BLaER1 (cell line): ENCODE measurements around the gene PPP1R13B.

ENCODE experiments used
- H3K27ac ChIP-seq: shearing (Covaris generic); formaldehyde crosslinking; 2 replicates; pipeline ENCODE4 v1.8.1; 2022
- H3K27me3 ChIP-seq: shearing (Covaris generic); formaldehyde crosslinking; 2 replicates; pipeline ENCODE4 v1.8.1; 2022
- H3K36me3 ChIP-seq: shearing (Covaris generic); formaldehyde crosslinking; 2 replicates; pipeline ENCODE4 v1.8.1; 2022
- H3K4me1 ChIP-seq: shearing (Covaris generic); formaldehyde crosslinking; 2 replicates; pipeline ENCODE4 v1.8.1; 2022
- H3K4me2 ChIP-seq: shearing (Covaris generic); formaldehyde crosslinking; 2 replicates; pipeline ENCODE4 v1.8.1; 2022
- H3K4me3 ChIP-seq: shearing (Covaris generic); formaldehyde crosslinking; 2 replicates; pipeline ENCODE4 v1.8.1; 2022
- H3K9ac ChIP-seq: shearing (Covaris generic); formaldehyde crosslinking; 2 replicates; pipeline ENCODE4 v1.8.1; 2022
- H3K9me3 ChIP-seq: shearing (Covaris generic); formaldehyde crosslinking; 2 replicates; pipeline ENCODE4 v1.8.1; 2022
- H4K20me1 ChIP-seq: shearing (Covaris generic); formaldehyde crosslinking; 2 replicates; pipeline ENCODE4 v1.8.1; 2022
- Cebpa-rat ChIP-seq: shearing (Covaris generic); IDR thresholded peaks from 2 replicates; pipeline ENCODE4 v1.8.1; 2022

PPP1R13B gene

DNA sequence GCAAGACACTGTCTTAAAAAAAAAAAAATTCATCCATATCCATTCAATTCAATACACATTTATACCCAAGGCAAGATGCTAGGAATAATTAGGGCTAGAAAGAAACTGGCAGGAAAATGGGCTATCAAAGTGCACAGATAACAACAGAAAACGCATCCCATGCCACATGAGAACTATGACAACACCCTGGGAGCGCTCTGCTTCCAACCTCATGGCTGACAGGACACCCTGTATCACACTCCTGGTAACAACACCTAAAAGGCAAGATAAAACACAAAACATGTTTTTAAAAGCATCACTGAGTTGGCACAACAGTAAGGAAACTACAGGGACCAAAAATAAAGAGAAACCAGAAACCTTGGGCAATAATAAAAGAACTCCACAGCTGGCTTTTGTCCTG lies 76.9 kb downstream of the PPP1R13B start:
- no peaks in the 10 kb centered on the region for H3K4me1 ChIP-seq
- TF ChIP-seq Cebpa-rat: no peak
- no peak overlapping the region for H3K27ac ChIP-seq
- peaks cover 16% of the 10 kb centered on the region for H3K9me3 ChIP-seq
- no peak overlapping the region for H3K4me3 ChIP-seq
- 0 out of 2 replicates have a peak, but pooled peaks cover 3% of the 10 kb centered on the region for H3K36me3 ChIP-seq
- H3K9ac ChIP-seq: no peak overlapping the region
- H4K20me1 ChIP-seq: no peaks in the 10 kb centered on the region
- no peak overlapping the region for H3K4me2 ChIP-seq
- H3K27me3 ChIP-seq: no peaks in the 10 kb centered on the region

DNA sequence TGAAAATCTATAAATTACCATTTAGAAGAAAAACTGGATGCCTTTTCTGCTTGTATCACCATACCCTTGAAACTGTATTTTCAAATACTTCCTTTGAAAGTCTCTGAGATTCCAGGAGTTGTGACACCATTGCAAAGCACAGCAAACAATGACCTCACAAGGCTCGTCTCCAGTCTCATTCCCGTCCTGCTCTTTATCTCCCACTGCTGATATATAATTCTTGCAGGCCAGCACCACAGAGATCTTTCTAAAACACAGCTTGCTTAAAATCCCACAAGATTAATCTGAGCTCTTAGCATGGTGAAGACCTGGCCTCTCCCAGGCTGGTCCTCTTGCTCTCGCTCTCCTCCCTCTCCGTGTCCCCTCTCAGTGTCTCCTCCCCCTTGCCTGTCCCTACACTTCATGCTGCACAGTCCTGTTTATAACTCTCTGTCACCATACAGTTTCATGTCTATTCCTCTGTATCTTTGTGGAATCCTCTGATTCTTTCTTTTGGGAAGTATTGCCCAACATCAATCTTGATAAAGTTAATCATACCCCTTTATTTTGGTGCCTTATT lies 80.0 kb downstream of the PPP1R13B start:
- Histone ChIP-seq H3K4me1 (no peaks in the 10 kb centered on the region), H4K20me1 (no peaks in the 10 kb centered on the region), H3K4me2 (no peak overlapping the region), H3K4me3 (no peak overlapping the region), H3K9me3 (peaks cover 12% of the 10 kb centered on the region), H3K27me3 (no peaks in the 10 kb centered on the region), H3K36me3 (no peaks in the 10 kb centered on the region), H3K9ac (no peak overlapping the region), H3K27ac (no peak overlapping the region)
- TF ChIP-seq Cebpa-rat: no peak

DNA sequence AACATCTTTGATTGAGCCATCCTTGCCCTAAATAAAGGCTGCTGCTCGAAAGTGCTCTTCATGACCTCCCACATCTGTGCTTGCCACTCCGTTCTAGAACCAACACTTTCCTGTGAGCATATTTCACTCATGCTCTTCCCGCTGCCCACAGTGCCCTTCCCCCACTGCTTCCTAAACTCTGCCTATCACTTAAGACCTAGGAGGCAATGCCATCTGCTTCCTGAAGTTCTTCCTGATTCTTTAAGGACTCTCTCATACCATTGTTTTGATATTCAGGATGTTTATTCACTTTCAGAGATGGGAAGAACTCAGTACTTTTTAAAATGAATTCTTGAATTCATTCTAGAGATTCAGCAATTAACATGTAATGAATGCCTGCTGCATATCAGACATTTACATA lies 81.8 kb downstream of the PPP1R13B start:
- TF ChIP-seq Cebpa-rat: no peak
- Histone ChIP-seq H3K27me3 (no peaks in the 10 kb centered on the region), H4K20me1 (no peaks in the 10 kb centered on the region), H3K4me1 (no peaks in the 10 kb centered on the region), H3K9me3 (no peaks in the 10 kb centered on the region), H3K27ac (no peak overlapping the region), H3K4me2 (no peak overlapping the region), H3K36me3 (no peaks in the 10 kb centered on the region), H3K4me3 (no peak overlapping the region), H3K9ac (no peak overlapping the region)

DNA sequence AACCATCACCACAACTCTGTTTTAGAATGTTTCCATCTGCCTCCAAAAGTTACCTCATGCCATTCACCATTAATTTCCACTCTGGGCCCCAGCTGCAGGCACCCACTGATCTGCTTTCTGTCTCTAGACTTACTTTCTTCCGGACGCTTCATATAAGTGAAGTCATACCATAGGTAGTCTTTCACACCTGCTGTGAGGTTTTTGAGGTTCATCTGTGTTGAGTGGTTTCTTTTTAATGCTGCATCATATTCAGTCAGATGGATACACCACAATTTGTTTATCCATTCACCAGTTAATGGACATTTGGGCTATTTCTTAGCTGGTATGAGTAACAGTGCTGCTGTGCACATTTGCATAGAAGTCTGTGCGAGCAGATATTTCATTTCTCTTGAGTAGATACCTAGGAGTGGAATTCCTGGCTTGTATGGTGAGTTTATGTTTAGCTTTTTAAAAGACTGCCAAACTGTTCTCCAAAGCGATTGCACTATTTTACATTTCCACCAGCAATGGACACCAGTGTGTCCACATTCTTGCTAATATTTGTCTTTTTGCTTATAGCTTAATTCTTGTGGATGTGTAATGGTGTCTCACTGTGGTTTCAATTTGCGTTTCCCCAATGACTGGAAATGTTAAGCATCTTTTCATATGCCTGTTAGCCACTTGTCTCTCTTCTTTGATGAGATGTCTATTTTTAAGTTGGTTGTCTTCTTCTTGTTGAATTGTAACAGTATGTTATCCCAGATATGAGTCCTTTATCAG lies 83.5 kb downstream of the PPP1R13B start:
- no peak overlapping the region for H3K9ac ChIP-seq
- H3K4me3 ChIP-seq: no peak overlapping the region
- no peaks in the 10 kb centered on the region for H3K36me3 ChIP-seq
- no peaks in the 10 kb centered on the region for H3K27me3 ChIP-seq
- H3K4me1 ChIP-seq: no peaks in the 10 kb centered on the region
- no peaks in the 10 kb centered on the region for H4K20me1 ChIP-seq
- no peaks in the 10 kb centered on the region for H3K9me3 ChIP-seq
- TF ChIP-seq Cebpa-rat: no peak
- H3K4me2 ChIP-seq: no peak overlapping the region
- no peak overlapping the region for H3K27ac ChIP-seq

DNA sequence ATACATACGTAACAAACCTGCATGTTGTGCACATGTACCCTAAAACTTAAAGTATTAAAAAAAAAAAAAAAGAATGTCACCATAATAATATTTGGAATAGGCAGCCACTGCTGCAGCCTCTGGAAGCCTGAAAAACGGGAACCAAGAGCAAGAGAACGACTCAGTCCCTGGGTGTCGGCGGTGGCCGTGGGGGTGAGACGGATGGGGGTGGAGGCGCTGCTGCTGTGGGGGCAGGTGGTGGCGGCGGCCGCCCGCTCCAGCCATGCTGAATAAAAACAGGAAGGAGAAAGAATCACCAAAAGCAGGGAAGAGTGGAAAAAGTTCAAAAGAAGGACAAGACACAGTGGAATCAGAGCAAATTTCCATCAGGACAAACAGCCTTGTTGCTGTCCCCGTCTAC lies 84.8 kb downstream of the PPP1R13B start:
- H3K27me3 ChIP-seq: no peaks in the 10 kb centered on the region
- no peaks in the 10 kb centered on the region for H3K36me3 ChIP-seq
- no peak for TF ChIP-seq Cebpa-rat
- H3K9me3 ChIP-seq: no peaks in the 10 kb centered on the region
- no peak overlapping the region for H3K4me3 ChIP-seq
- no peaks in the 10 kb centered on the region for H3K4me1 ChIP-seq
- H3K9ac ChIP-seq: no peak overlapping the region
- H3K27ac ChIP-seq: no peak overlapping the region
- no peak overlapping the region for H3K4me2 ChIP-seq
- H4K20me1 ChIP-seq: no peaks in the 10 kb centered on the region

DNA sequence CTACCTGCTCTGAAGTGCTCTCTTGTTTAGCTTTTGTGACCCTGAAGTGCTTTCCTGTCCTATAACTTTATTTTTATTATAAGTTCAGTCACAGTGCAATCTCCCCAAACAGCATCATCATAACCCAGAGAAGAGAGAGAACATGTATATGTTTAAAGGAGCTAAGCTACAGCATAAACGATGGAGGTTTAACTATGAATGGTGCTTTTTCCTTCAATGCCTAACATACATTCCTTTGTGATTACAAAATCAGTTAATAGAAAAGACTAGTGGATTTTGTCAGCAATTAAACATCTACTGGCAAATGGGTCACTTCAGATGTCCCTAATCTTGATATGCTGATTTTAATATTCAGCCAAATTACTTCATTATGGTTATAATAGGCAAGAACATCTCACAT lies 85.3 kb downstream of the PPP1R13B start:
- H3K9me3 ChIP-seq: no peaks in the 10 kb centered on the region
- no peak overlapping the region for H3K4me2 ChIP-seq
- H4K20me1 ChIP-seq: no peaks in the 10 kb centered on the region
- H3K9ac ChIP-seq: no peak overlapping the region
- H3K36me3 ChIP-seq: no peaks in the 10 kb centered on the region
- no peaks in the 10 kb centered on the region for H3K27me3 ChIP-seq
- no peak for TF ChIP-seq Cebpa-rat
- no peak overlapping the region for H3K27ac ChIP-seq
- no peaks in the 10 kb centered on the region for H3K4me1 ChIP-seq
- no peak overlapping the region for H3K4me3 ChIP-seq

DNA sequence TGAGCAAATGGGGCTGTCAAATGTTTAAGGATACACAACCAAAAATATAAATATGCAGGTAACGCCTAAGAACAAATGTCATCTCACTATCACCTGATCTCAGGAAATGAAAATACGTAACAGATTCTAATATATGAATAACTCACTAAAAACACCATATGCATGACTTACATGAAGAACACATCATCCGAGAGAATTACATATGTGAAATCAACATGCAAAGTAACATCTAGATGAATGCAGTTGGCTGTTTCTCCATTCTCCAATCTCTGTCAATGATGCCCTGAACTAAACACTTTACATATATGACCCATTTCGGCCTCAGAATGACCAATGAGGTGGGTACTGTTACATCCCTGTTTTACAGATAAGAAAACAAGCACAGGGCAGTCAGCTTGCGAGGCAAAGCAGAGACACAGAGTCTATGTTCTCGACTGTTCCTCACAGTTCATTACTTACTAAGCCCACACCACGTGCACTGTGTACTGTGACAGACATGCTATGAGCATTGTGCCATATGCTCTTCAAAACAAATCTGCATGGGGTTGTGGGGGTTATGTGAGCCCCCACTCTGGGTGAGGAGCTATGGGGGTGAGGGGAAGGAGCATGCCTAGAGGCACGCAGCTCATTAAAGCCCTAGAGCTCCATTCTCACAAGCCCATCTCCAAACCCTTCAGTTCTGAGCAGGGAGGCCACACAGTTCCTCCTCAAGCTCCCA lies 89.2 kb downstream of the PPP1R13B start:
- Histone ChIP-seq H3K4me3 (no peak overlapping the region), H3K4me2 (no peak overlapping the region), H3K36me3 (no peaks in the 10 kb centered on the region), H3K9ac (no peak overlapping the region), H3K4me1 (no peaks in the 10 kb centered on the region), H3K27ac (no peak overlapping the region), H4K20me1 (no peaks in the 10 kb centered on the region), H3K9me3 (no peaks in the 10 kb centered on the region), H3K27me3 (no peaks in the 10 kb centered on the region)
- no peak for TF ChIP-seq Cebpa-rat

DNA sequence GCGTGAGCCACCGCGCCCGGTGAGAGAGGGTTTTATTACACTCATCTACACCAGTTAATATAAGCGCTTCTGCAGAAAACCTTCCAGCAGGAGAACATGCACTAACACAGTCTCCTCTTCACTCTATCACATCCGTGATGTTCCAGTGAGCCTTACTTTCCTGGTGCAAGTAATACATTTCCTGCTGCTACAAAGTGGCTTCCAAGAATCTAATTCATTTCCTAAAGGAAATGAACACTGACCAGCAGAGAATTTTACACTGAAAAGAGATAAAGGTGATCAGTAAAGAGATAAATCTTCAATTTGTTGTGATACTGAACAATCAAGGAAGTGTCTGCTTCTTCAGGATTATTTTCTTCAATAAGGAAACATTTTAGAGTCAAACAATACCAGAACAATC lies 92.3 kb downstream of the PPP1R13B start:
- no peaks in the 10 kb centered on the region for H3K4me1 ChIP-seq
- no peak overlapping the region for H3K9ac ChIP-seq
- H4K20me1 ChIP-seq: no peaks in the 10 kb centered on the region
- no peaks in the 10 kb centered on the region for H3K9me3 ChIP-seq
- H3K4me3 ChIP-seq: no peak overlapping the region
- no peak overlapping the region for H3K4me2 ChIP-seq
- no peak for TF ChIP-seq Cebpa-rat
- H3K27me3 ChIP-seq: no peaks in the 10 kb centered on the region
- H3K27ac ChIP-seq: no peak overlapping the region
- H3K36me3 ChIP-seq: no peaks in the 10 kb centered on the region

DNA sequence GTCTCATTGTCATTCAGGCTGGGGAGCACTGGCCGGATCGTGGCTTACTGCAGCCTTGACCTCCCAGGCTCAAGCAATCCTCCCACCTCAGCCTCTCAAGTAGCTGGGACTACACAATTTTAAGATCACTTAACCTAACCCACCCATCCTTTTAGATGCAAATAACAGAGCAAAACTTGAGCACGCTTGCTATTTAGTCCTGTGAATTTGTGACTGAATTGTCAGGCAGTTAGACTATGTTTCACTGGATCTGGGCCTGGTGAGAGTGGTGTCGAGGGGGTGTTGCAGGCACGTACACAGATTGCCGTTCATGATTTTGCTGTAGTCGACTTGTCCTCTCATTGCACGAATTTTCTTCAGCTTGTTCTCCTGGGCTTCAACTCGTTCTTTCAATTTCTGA lies 93.6 kb downstream of the PPP1R13B start:
- Histone ChIP-seq H4K20me1 (no peaks in the 10 kb centered on the region), H3K27me3 (no peaks in the 10 kb centered on the region), H3K9me3 (no peaks in the 10 kb centered on the region), H3K4me1 (peaks cover 2% of the 10 kb centered on the region), H3K4me2 (no peak overlapping the region), H3K27ac (no peak overlapping the region), H3K36me3 (no peaks in the 10 kb centered on the region), H3K4me3 (no peak overlapping the region), H3K9ac (no peak overlapping the region)
- no peak for TF ChIP-seq Cebpa-rat

DNA sequence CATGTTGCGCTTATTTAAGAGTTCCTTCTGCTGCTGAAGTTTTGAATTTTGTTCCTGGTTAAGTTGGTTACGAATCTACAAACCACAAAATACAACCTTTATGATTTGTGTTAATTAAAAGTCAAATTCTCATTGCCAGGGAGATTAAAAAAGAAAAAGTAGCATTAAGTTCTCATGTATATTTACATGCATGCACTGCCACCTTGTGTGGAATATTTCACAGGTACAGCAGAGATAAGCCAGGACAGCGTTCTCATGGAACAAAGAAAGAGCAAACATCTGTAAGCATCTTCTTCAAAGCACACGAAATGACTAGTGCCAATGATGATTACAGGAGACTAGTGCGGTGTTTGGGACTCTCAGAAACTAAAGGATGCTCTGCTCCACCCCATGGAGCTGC lies 97.5 kb downstream of the PPP1R13B start:
- TF ChIP-seq Cebpa-rat: no peak
- H3K4me3 ChIP-seq: no peak overlapping the region
- H3K4me1 ChIP-seq: peaks cover 15% of the 10 kb centered on the region
- H4K20me1 ChIP-seq: no peaks in the 10 kb centered on the region
- H3K27me3 ChIP-seq: no peaks in the 10 kb centered on the region
- no peaks in the 10 kb centered on the region for H3K36me3 ChIP-seq
- H3K4me2 ChIP-seq: no peak overlapping the region
- H3K9me3 ChIP-seq: no peaks in the 10 kb centered on the region
- H3K27ac ChIP-seq: no peak overlapping the region
- no peak overlapping the region for H3K9ac ChIP-seq
